KBM-7 (cell line): ENCODE results near the gene NPSR1.
"Not testable (repeated sequence)": the region's sequence is repeated elsewhere in the genome, so short reads cannot be mapped to it uniquely, and the experiment has no call there.

Experiments
- DNase-seq: peaks from one replicate; pipeline ENCODE4 v3.0.0-alpha.2; 2015
- in situ Hi-C: fragments of 300-500 bp; cut with MboI; formaldehyde crosslinking; loops from 2 replicates; pipeline ENCODE4 v1.14.3; 2020; ENCODE audit warnings: low sequenced_read_pairs, low pct_unique_long_range_greater_than_20kb, mixed read lengths

The NPSR1 gene

DNA sequence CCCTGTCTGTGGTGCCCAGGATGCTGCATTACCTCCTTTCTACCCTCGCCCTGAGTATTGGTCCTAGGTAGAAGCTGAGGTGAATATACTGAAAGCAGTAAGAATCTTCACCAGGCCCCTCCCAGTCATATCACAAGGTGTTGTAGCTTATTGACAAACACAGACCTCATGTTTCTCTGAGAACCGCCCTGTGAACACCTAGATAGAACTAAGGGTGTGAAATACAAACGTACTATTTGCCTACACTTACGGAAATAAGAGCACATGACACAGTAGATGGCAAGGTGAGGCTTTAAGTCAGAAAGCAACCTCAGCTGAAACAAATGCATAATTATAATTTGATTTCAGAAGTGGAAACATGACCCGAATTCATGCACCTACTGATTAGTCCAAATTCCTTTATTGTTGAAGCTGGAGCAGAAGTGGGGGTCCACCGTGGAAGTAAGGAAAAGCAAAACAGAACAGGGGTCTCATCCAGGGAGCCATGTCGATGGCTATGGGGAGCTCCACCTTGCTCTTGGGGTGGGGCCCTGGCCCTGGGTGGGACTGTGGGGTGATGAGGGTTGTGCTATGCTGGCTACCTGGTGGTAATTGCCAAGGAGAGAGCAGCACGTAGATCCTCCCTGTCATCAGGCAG is at the start of gene NPSR1:
TSS of gene NPSR1 (plus strand) at position 587 of the 637 bp plus-strand sequence. CDS start 195 bp downstream, outside the sequence.
- DNase-seq, result no peak
- in situ Hi-C loops, result no loop called here

DNA sequence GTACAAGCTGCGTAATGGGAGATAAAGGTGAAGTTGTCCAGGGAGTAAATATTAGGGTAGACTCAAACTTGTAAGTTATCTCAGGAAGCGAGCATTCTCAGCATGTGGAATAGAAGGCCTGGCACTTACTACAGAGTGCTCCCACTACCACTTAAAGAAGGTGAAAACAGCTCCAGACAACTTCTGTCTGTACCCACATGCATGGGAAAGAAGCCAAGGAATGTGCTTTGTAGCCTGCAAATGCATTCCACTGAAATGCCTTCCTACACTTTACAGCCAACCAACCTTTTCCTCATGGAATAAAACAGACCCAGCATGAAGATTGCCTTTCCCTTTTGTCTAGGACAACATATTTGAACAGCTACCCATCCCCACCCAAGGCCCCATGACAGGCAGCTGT is 45.4 kb upstream of the NPSR1 start:
- no peak for DNase-seq

GRCh38 chr7:34620425-34620824 is 37.6 kb upstream of the NPSR1 start:
- in situ Hi-C loops, result no loop called here
- no peak for DNase-seq

More for the DNA sequence above, 45.4 kb upstream of the NPSR1 start:
- in situ Hi-C loops, result no loop called here

- no peak for DNase-seq
- in situ Hi-C loops, result no loop called here
Observed at GRCh38 chr7:34622182-34622581, 35.8 kb upstream of the NPSR1 start.

- DNase-seq, result no peak
- in situ Hi-C loops, result no loop called here
Observed at GRCh38 chr7:34622771-34623250, 35.2 kb upstream of the NPSR1 start.

- in situ Hi-C loops, DNase-seq: not testable (repeated sequence)
Observed at GRCh38 chr7:34628618-34629017, 29.4 kb upstream of the NPSR1 start.

- no peak for DNase-seq
- in situ Hi-C loops, result no loop called here
Observed at GRCh38 chr7:34652809-34653208, 5.2 kb upstream of the NPSR1 start.

GRCh38 chr7:34653787-34654186 is 4.2 kb upstream of the NPSR1 start:
- no peak for DNase-seq
- in situ Hi-C loops, result no loop called here

GRCh38 chr7:34655384-34655783 is 2.6 kb upstream of the NPSR1 start:
- DNase-seq, result no peak
- in situ Hi-C loops, result no loop called here

DNA sequence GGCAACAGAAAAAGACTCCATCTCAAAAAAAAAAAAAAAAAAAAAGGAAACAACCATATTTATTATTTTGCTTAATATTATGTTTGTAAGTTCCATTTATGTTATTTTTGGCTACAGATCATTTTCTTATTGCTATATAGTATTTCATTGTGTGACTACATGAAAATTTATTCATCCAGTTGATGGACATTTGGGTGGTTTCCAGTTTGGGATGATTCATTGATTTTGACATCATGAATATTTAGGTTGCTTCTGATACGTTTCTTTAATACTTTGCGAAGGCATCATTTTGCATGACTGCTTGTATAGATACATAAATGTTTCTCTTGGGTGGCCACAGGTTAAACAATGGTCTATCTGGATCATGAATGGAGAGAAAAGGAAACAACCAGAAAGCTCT is 2.0 kb upstream of the NPSR1 start:
- in situ Hi-C loops, result no loop called here
- no peak for DNase-seq

- in situ Hi-C loops, result no loop called here
- no peak for DNase-seq
Observed at GRCh38 chr7:34659472-34660075, 1.6 kb downstream of the NPSR1 start.

DNA sequence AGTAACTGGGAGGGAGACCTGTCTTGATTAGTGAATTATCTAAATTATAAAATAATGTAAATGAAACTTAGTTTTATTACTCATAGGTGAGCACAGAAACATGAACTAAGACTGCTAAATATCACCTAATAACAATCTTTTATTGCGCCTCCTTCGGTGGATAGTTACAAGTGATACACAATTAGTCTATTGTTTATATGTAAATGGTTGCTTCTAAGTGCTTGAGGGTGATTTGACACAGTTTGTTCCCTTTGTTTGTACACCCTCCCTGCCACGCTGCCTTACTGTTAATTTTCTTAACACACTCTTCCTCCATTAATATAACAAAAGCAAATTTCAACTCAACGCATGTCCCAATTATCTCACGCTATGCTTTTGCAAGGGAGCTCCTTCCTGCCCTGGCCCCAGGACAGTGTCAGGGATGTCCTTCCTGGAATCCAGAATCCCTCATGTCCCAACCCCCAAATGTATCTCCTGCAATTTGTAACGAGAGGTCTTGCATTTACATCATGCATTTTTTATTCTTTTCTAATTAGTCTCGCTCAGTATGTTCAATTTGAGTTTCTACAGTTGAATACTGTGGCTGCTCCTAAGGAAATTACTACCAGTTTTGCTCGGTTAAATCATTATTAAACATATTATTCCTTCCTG is 4.2 kb downstream of the NPSR1 start:
- DNase-seq, result no peak
- in situ Hi-C loops, result no loop called here

GRCh38 chr7:34664755-34665154 is 6.7 kb downstream of the NPSR1 start:
- DNase-seq, result no peak
- in situ Hi-C loops, result no loop called here

DNA sequence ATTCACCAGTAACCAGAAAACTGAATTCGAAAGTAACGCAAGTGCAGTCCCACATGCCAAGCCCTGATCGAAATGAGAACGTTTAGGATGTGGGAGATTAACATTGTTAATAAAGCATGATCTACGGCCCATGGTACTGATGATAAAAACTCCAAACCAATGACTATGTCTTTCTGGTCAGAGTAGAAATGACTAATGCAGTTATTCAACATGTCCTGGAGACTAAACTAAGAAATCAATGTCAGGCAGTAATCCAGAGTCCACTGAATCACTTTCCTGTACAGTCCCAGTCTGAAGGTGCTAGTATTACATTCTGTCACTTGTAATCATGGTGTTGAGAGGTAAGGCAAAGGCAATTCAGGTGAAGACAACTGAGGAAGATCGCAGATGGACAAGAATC is 14.4 kb downstream of the NPSR1 start:
- no peak for DNase-seq
- in situ Hi-C loops, result no loop called here

DNA sequence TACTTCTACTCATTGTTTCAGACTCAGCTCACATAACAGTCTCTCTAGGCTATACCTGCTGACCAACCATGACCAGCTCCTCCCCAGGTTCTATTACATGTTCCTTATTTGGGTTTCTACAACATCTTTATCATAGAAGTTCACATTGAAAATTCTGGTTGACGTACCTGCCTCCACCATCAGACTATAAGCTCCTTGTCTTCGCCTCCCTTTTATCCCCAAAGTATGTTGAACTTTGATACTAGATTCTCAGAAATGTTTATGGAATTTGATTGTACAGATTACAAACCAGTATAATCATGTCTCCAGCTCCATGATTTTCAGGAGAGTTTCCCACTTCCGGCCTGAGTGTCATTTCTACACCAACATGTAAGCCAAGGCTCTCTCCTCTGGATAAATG is 15.0 kb downstream of the NPSR1 start:
- no peak for DNase-seq
- in situ Hi-C loops, result no loop called here

- DNase-seq, result peak; percentile 21
- in situ Hi-C loops, result no loop called here
Observed at GRCh38 chr7:34675749-34676374, 17.8 kb downstream of the NPSR1 start.

DNA sequence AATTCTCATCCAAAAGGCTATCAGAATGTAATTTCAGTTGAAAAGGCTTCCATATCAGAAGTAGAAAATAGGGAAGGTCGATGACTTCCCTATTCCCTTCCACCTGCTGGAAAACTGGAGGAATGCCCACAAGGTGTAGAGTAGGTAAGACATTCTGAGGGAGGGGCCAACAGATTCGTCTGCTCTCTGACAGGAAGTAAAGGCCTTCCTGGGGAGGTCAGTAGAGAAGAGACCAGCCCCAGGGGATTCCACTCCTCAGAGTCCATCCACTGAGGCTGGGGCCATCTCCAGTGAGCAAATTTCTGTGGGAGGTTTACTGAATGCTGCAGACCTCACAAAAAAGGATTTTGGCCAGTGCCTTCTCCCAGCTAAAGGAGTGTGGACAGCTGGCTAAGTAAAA is 19.5 kb downstream of the NPSR1 start:
- in situ Hi-C loops, result no loop called here
- no peak for DNase-seq

DNA sequence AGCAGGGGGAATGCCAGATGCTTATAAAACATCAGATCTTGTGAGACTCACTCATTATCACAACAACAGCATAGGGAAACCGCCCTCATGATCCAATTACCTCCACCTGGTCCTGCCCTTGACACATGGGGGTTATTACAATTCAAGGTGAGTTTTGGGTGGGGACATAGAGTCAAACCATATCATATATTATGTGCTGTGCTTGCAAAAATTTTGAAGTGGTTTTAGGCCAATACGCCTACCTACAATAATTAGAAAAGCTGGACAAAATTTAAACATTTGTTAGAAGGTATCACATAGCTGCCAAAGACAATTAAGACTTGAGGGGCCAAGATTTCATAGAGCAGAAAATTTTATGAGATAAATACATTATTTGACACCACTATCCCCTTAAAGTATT is 29.5 kb downstream of the NPSR1 start:
- in situ Hi-C loops, result no loop called here

GRCh38 chr7:34696415-34696814 is 38.4 kb downstream of the NPSR1 start:
- DNase-seq, result no peak
- in situ Hi-C loops, result no loop called here

More for the DNA sequence above, 29.5 kb downstream of the NPSR1 start:
- no peak for DNase-seq

DNA sequence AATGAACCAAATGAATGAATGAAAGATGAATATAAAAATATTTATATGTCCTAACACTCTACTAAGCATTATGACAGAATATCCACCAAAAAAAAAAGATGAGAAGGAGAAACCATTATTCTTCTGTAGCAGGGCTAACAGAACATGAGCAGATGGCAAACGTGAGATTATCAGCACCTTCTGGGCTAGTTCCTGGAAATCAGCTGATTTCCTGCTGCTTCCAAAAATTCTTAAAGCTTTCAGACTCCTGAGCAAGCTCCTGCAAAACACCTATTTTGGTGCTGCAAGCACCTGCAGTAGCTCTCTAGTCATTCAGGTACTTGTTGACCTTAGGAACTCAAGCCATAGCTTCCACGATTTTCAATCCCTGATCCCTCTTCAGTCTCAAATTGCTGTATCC is 51.8 kb downstream of the NPSR1 start:
- DNase-seq, result no peak
- in situ Hi-C loops, result no loop called here
